ENCODE data around the gene GNAL.

Gene GNAL

GRCh38 chr18:11791131-11791530 is 102.1 kb downstream of the GNAL start:
- Histone ChIP-seq H3K36me3 (ENCODE audit: insufficient read depth, low read length) (no peaks in the 10 kb centered on the region), H3K27ac (ENCODE audit: low read length) (no peak overlapping the region), H3K27me3 (ENCODE audit: insufficient read depth, low read length, poor library complexity) (no peaks in the 10 kb centered on the region), H3K79me2 (ENCODE audit: insufficient read depth, low read length) (no peaks in the 10 kb centered on the region), H2AFZ (ENCODE audit: low read depth, low read length) (no peak overlapping the region), H3K9ac (ENCODE audit: low read depth, low read length) (no peak overlapping the region), H3K4me3 (ENCODE audit: low read depth in 1 of 2, low read length in 2 of 2) (no peak overlapping the region), H3K4me2 (ENCODE audit: insufficient read depth, low read length) (no peak overlapping the region), H3K9me3 (ENCODE audit: insufficient read depth, low read length, severe bottlenecking) (no peaks in the 10 kb centered on the region), H3K4me1 (ENCODE audit: insufficient read depth, low read length) (no peaks in the 10 kb centered on the region), H4K20me1 (ENCODE audit: insufficient read depth, low read length) (no peaks in the 10 kb centered on the region)
- TF ChIP-seq EZH2 (IDR thresholded peaks at IDR 0.05; ENCODE audit: borderline replicate concordance, low read depth, low read length, severe bottlenecking): no peak
- TF ChIP-seq CTCF (IDR thresholded peaks at IDR 0.05; ENCODE audit: borderline replicate concordance, extremely low read depth, low read length, poor library complexity, severe bottlenecking): no peak
- DNase-seq (no peak), ATAC-seq (ENCODE audit: insufficient read depth, low read depth) (no peak)

- Histone ChIP-seq H3K4me2 (ENCODE audit: insufficient read depth, low read length) (no peak overlapping the region), H4K20me1 (ENCODE audit: insufficient read depth, low read length) (no peaks in the 10 kb centered on the region), H3K27ac (ENCODE audit: low read length) (no peak overlapping the region), H3K9me3 (ENCODE audit: insufficient read depth, low read length, severe bottlenecking) (no peaks in the 10 kb centered on the region), H3K36me3 (ENCODE audit: insufficient read depth, low read length) (no peaks in the 10 kb centered on the region), H3K79me2 (ENCODE audit: insufficient read depth, low read length) (no peaks in the 10 kb centered on the region), H3K4me3 (ENCODE audit: low read depth in 1 of 2, low read length in 2 of 2) (no peak overlapping the region), H3K9ac (ENCODE audit: low read depth, low read length) (no peak overlapping the region), H2AFZ (ENCODE audit: low read depth, low read length) (no peak overlapping the region), H3K4me1 (ENCODE audit: insufficient read depth, low read length) (no peaks in the 10 kb centered on the region), H3K27me3 (ENCODE audit: insufficient read depth, low read length, poor library complexity) (no peaks in the 10 kb centered on the region)
- ATAC-seq (ENCODE audit: insufficient read depth, low read depth): no peak
- TF ChIP-seq EZH2 (IDR thresholded peaks at IDR 0.05; ENCODE audit: borderline replicate concordance, low read depth, low read length, severe bottlenecking): no peak
- no peak for TF ChIP-seq CTCF (IDR thresholded peaks at IDR 0.05; ENCODE audit: borderline replicate concordance, extremely low read depth, low read length, poor library complexity, severe bottlenecking)
- no peak for DNase-seq
These were observed 103.6 kb downstream of the GNAL start for GRCh38 chr18:11792632-11793031.

GRCh38 chr18:11794195-11794594 is 105.1 kb downstream of the GNAL start:
- Histone ChIP-seq H3K36me3 (ENCODE audit: insufficient read depth, low read length) (no peaks in the 10 kb centered on the region), H3K4me1 (ENCODE audit: insufficient read depth, low read length) (no peaks in the 10 kb centered on the region), H3K4me2 (ENCODE audit: insufficient read depth, low read length) (no peak overlapping the region), H3K27me3 (ENCODE audit: insufficient read depth, low read length, poor library complexity) (no peaks in the 10 kb centered on the region), H3K79me2 (ENCODE audit: insufficient read depth, low read length) (no peaks in the 10 kb centered on the region), H3K9ac (ENCODE audit: low read depth, low read length) (no peak overlapping the region), H3K9me3 (ENCODE audit: insufficient read depth, low read length, severe bottlenecking) (no peaks in the 10 kb centered on the region), H3K4me3 (ENCODE audit: low read depth in 1 of 2, low read length in 2 of 2) (no peak overlapping the region), H4K20me1 (ENCODE audit: insufficient read depth, low read length) (no peaks in the 10 kb centered on the region), H2AFZ (ENCODE audit: low read depth, low read length) (no peak overlapping the region), H3K27ac (ENCODE audit: low read length) (no peak overlapping the region)
- TF ChIP-seq CTCF (IDR thresholded peaks at IDR 0.05; ENCODE audit: borderline replicate concordance, extremely low read depth, low read length, poor library complexity, severe bottlenecking): no peak
- no peak for TF ChIP-seq EZH2 (IDR thresholded peaks at IDR 0.05; ENCODE audit: borderline replicate concordance, low read depth, low read length, severe bottlenecking)
- DNase-seq (no peak), ATAC-seq (ENCODE audit: insufficient read depth, low read depth) (no peak)

GRCh38 chr18:11795916-11796315 is 106.9 kb downstream of the GNAL start:
- no peak overlapping the region for H3K4me3 ChIP-seq (ENCODE audit: low read depth in 1 of 2, low read length in 2 of 2)
- DNase-seq (no peak), ATAC-seq (ENCODE audit: insufficient read depth, low read depth) (no peak)
- H2AFZ ChIP-seq (ENCODE audit: low read depth, low read length): no peak overlapping the region
- H3K27ac ChIP-seq (ENCODE audit: low read length): no peak overlapping the region
- H3K79me2 ChIP-seq (ENCODE audit: insufficient read depth, low read length): no peaks in the 10 kb centered on the region
- H3K27me3 ChIP-seq (ENCODE audit: insufficient read depth, low read length, poor library complexity): no peaks in the 10 kb centered on the region
- no peak overlapping the region for H3K4me2 ChIP-seq (ENCODE audit: insufficient read depth, low read length)
- H3K4me1 ChIP-seq (ENCODE audit: insufficient read depth, low read length): no peaks in the 10 kb centered on the region
- no peaks in the 10 kb centered on the region for H3K36me3 ChIP-seq (ENCODE audit: insufficient read depth, low read length)
- no peak for TF ChIP-seq CTCF (IDR thresholded peaks at IDR 0.05; ENCODE audit: borderline replicate concordance, extremely low read depth, low read length, poor library complexity, severe bottlenecking)
- TF ChIP-seq EZH2 (IDR thresholded peaks at IDR 0.05; ENCODE audit: borderline replicate concordance, low read depth, low read length, severe bottlenecking): no peak
- no peaks in the 10 kb centered on the region for H3K9me3 ChIP-seq (ENCODE audit: insufficient read depth, low read length, severe bottlenecking)
- no peak overlapping the region for H3K9ac ChIP-seq (ENCODE audit: low read depth, low read length)
- H4K20me1 ChIP-seq (ENCODE audit: insufficient read depth, low read length): no peaks in the 10 kb centered on the region

All from DND-41 (cell line).